NCI-H345 treated with DMSO at 0.1 percent for 48 hours (cell line): ENCODE data around the gene RHBDD1.

Experiments
- DNase-seq: peaks from one replicate; lab custom pipeline; 2025; ENCODE audit not compliant: unreplicated experiment; lab: John Stamatoyannopoulos, UW

The RHBDD1 gene

GRCh38 chr2:226910384-226910783 lies 74.5 kb downstream of the RHBDD1 start:
- DNase-seq, result no peak

GRCh38 chr2:226911932-226912331 lies 76.1 kb downstream of the RHBDD1 start:
- DNase-seq, result no peak

GRCh38 chr2:226913641-226914040 lies 77.8 kb downstream of the RHBDD1 start:
- DNase-seq, result no peak

- no peak for DNase-seq
Observed at GRCh38 chr2:226915846-226916360, 80.0 kb downstream of the RHBDD1 start.

GRCh38 chr2:226916669-226917068 lies 80.8 kb downstream of the RHBDD1 start:
- DNase-seq, result no peak

- DNase-seq, result no peak
Observed at GRCh38 chr2:226932443-226932842, 96.6 kb downstream of the RHBDD1 start.

- no peak for DNase-seq
Observed at GRCh38 chr2:226934546-226935201, 98.8 kb downstream of the RHBDD1 start.

GRCh38 chr2:226943862-226944620 lies 108.2 kb downstream of the RHBDD1 start:
- no peak for DNase-seq

- DNase-seq, result no peak
Observed at GRCh38 chr2:226953206-226953605, 117.4 kb downstream of the RHBDD1 start.

- no peak for DNase-seq
Observed at GRCh38 chr2:226953826-226954225, 118.0 kb downstream of the RHBDD1 start.

GRCh38 chr2:226956659-226957058 lies 120.8 kb downstream of the RHBDD1 start:
- no peak for DNase-seq

GRCh38 chr2:226959418-226959817 lies 123.6 kb downstream of the RHBDD1 start:
- no peak for DNase-seq

GRCh38 chr2:226962176-226962773 lies 126.4 kb downstream of the RHBDD1 start:
- no peak for DNase-seq

GRCh38 chr2:226963528-226963927 lies 127.7 kb downstream of the RHBDD1 start:
- DNase-seq, result no peak

- no peak for DNase-seq
Observed at GRCh38 chr2:226965376-226965775, 129.5 kb downstream of the RHBDD1 start.

GRCh38 chr2:226969417-226970080 lies 133.7 kb downstream of the RHBDD1 start:
- no peak for DNase-seq

- DNase-seq, result no peak
Observed at GRCh38 chr2:226970362-226970761, 134.5 kb downstream of the RHBDD1 start.

GRCh38 chr2:226971084-226971483 lies 135.2 kb downstream of the RHBDD1 start:
- no peak for DNase-seq

- DNase-seq, result no peak
Observed at GRCh38 chr2:226971770-226972169, 135.9 kb downstream of the RHBDD1 start.

- DNase-seq, result no peak
Observed at GRCh38 chr2:226973816-226974215, 138.0 kb downstream of the RHBDD1 start.

GRCh38 chr2:226977775-226978190 lies 141.9 kb downstream of the RHBDD1 start:
- DNase-seq, result no peak
